Measurements from ENCODE around the gene SMYD3. TPM values are rescaled to one million over a fixed set of nuclear protein-coding genes. Genes with fewer than 3 reads are reported as not detected.
A peak's percentile ranks its signal among the peaks of the same experiment; 100 is the strongest.

Gene SMYD3
- total and polyA plus RNA-seq, 2 of the 13 experiments (the other 11 are each of a cell fraction or from before 2014, with no cell fraction given) = 27.7 to 35.8 TPM

DNA sequence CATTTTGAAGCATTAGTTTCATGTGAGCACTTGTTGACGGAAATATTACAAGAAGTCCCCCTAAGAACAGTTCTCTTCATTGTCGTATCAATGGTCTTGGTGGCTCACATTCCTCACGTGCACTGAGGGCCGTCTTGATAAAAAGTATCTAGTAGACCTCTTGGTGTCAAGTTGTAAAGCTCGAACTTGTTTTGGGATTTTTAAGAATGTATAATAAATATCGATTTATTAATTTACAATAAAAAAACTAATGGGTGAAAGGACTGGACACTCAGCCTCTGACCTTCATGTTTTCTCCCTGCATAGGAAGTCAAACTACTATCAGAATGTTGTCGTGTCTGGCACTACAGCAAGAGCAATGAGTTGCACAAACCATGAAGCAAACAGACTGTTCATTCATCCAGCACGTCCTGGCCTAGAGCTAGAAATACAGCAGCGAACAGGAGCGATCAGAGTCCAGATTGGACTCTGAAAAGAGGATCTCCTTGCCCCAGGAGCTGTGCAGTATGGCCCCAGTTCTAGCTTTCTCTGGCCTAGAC is 319.2 kb downstream of the SMYD3 start (continued):
- TF ChIP-seq, protein P1, sequence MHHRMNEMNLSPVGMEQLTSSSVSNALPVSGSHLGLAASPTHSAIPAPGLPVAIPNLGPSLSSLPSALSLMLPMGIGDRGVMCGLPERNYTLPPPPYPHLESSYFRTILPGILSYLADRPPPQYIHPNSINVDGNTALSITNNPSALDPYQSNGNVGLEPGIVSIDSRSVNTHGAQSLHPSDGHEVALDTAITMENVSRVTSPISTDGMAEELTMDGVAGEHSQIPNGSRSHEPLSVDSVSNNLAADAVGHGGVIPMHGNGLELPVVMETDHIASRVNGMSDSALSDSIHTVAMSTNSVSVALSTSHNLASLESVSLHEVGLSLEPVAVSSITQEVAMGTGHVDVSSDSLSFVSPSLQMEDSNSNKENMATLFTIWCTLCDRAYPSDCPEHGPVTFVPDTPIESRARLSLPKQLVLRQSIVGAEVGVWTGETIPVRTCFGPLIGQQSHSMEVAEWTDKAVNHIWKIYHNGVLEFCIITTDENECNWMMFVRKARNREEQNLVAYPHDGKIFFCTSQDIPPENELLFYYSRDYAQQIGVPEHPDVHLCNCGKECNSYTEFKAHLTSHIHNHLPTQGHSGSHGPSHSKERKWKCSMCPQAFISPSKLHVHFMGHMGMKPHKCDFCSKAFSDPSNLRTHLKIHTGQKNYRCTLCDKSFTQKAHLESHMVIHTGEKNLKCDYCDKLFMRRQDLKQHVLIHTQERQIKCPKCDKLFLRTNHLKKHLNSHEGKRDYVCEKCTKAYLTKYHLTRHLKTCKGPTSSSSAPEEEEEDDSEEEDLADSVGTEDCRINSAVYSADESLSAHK (CRISPR knock-in tag; IDR thresholded peaks at IDR 0.05; ENCODE audit: borderline replicate concordance) = no peak
- TF ChIP-seq, protein P2, sequence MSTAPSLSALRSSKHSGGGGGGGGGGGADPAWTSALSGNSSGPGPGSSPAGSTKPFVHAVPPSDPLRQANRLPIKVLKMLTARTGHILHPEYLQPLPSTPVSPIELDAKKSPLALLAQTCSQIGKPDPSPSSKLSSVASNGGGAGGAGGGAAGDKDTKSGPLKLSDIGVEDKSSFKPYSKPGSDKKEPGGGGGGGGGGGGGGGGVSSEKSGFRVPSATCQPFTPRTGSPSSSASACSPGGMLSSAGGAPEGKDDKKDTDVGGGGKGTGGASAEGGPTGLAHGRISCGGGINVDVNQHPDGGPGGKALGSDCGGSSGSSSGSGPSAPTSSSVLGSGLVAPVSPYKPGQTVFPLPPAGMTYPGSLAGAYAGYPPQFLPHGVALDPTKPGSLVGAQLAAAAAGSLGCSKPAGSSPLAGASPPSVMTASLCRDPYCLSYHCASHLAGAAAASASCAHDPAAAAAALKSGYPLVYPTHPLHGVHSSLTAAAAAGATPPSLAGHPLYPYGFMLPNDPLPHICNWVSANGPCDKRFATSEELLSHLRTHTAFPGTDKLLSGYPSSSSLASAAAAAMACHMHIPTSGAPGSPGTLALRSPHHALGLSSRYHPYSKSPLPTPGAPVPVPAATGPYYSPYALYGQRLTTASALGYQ (CRISPR knock-in tag; IDR thresholded peaks at IDR 0.05) = no peak; the same call in 1 of the 2 replicates
- TF ChIP-seq ZNF274 (CRISPR knock-in tag; IDR thresholded peaks at IDR 0.05) (no peak), BRCA1 (CRISPR knock-in tag; IDR thresholded peaks at IDR 0.05) (no peak), GTF2F1 (IDR thresholded peaks at IDR 0.05; ENCODE audit: low read length) (no peak), ZNF451 (CRISPR knock-in tag; IDR thresholded peaks at IDR 0.05) (0 out of 2 replicates have a peak, but pooled peaks have one; percentile 31)
- TF ChIP-seq, protein P3, sequence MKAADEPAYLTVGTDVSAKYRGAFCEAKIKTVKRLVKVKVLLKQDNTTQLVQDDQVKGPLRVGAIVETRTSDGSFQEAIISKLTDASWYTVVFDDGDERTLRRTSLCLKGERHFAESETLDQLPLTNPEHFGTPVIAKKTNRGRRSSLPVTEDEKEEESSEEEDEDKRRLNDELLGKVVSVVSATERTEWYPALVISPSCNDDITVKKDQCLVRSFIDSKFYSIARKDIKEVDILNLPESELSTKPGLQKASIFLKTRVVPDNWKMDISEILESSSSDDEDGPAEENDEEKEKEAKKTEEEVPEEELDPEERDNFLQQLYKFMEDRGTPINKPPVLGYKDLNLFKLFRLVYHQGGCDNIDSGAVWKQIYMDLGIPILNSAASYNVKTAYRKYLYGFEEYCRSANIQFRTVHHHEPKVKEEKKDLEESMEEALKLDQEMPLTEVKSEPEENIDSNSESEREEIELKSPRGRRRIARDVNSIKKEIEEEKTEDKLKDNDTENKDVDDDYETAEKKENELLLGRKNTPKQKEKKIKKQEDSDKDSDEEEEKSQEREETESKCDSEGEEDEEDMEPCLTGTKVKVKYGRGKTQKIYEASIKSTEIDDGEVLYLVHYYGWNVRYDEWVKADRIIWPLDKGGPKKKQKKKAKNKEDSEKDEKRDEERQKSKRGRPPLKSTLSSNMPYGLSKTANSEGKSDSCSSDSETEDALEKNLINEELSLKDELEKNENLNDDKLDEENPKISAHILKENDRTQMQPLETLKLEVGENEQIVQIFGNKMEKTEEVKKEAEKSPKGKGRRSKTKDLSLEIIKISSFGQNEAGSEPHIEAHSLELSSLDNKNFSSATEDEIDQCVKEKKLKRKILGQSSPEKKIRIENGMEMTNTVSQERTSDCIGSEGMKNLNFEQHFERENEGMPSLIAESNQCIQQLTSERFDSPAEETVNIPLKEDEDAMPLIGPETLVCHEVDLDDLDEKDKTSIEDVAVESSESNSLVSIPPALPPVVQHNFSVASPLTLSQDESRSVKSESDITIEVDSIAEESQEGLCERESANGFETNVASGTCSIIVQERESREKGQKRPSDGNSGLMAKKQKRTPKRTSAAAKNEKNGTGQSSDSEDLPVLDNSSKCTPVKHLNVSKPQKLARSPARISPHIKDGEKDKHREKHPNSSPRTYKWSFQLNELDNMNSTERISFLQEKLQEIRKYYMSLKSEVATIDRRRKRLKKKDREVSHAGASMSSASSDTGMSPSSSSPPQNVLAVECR (CRISPR knock-in tag; IDR thresholded peaks at IDR 0.05; ENCODE audit: borderline replicate concordance) = no peak; the same call in 1 of the 2 replicates
- TF ChIP-seq, protein P4, sequence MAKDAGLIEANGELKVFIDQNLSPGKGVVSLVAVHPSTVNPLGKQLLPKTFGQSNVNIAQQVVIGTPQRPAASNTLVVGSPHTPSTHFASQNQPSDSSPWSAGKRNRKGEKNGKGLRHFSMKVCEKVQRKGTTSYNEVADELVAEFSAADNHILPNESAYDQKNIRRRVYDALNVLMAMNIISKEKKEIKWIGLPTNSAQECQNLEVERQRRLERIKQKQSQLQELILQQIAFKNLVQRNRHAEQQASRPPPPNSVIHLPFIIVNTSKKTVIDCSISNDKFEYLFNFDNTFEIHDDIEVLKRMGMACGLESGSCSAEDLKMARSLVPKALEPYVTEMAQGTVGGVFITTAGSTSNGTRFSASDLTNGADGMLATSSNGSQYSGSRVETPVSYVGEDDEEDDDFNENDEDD (CRISPR knock-in tag; IDR thresholded peaks at IDR 0.05; ENCODE audit: borderline replicate concordance) = no peak
- TF ChIP-seq, protein P5, sequence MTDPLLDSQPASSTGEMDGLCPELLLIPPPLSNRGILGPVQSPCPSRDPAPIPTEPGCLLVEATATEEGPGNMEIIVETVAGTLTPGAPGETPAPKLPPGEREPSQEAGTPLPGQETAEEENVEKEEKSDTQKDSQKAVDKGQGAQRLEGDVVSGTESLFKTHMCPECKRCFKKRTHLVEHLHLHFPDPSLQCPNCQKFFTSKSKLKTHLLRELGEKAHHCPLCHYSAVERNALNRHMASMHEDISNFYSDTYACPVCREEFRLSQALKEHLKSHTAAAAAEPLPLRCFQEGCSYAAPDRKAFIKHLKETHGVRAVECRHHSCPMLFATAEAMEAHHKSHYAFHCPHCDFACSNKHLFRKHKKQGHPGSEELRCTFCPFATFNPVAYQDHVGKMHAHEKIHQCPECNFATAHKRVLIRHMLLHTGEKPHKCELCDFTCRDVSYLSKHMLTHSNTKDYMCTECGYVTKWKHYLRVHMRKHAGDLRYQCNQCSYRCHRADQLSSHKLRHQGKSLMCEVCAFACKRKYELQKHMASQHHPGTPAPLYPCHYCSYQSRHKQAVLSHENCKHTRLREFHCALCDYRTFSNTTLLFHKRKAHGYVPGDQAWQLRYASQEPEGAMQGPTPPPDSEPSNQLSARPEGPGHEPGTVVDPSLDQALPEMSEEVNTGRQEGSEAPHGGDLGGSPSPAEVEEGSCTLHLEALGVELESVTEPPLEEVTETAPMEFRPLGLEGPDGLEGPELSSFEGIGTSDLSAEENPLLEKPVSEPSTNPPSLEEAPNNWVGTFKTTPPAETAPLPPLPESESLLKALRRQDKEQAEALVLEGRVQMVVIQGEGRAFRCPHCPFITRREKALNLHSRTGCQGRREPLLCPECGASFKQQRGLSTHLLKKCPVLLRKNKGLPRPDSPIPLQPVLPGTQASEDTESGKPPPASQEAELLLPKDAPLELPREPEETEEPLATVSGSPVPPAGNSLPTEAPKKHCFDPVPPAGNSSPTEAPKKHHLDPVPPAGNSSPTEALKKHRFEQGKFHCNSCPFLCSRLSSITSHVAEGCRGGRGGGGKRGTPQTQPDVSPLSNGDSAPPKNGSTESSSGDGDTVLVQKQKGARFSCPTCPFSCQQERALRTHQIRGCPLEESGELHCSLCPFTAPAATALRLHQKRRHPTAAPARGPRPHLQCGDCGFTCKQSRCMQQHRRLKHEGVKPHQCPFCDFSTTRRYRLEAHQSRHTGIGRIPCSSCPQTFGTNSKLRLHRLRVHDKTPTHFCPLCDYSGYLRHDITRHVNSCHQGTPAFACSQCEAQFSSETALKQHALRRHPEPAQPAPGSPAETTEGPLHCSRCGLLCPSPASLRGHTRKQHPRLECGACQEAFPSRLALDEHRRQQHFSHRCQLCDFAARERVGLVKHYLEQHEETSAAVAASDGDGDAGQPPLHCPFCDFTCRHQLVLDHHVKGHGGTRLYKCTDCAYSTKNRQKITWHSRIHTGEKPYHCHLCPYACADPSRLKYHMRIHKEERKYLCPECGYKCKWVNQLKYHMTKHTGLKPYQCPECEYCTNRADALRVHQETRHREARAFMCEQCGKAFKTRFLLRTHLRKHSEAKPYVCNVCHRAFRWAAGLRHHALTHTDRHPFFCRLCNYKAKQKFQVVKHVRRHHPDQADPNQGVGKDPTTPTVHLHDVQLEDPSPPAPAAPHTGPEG (CRISPR knock-in tag; IDR thresholded peaks at IDR 0.05) = no peak
- TF ChIP-seq, protein P6, sequence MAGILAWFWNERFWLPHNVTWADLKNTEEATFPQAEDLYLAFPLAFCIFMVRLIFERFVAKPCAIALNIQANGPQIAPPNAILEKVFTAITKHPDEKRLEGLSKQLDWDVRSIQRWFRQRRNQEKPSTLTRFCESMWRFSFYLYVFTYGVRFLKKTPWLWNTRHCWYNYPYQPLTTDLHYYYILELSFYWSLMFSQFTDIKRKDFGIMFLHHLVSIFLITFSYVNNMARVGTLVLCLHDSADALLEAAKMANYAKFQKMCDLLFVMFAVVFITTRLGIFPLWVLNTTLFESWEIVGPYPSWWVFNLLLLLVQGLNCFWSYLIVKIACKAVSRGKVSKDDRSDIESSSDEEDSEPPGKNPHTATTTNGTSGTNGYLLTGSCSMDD (CRISPR knock-in tag; IDR thresholded peaks at IDR 0.05) = no peak
